ENCODE results near the gene LARGE1.

DNA sequence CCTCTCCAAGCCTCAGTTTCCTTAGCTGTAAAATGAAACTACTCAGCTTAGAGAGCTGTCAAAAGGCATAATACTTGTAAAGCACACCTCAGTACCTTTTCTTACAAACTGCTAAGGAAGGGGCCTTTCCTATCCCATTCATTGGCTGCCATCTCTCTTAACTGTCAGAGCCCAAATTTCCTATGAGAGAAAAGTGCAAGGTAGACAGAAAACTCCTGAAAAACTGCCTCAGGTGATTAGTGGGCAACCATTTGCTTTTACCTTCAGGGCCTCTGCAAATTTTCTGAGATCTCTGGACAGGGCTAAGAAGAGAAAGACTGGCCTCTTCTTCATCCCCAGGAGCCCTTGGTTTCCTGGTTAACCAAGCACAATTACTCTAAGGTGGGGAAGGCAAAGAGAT, 13.8 kb downstream of the LARGE1 start:
- TF ChIP-seq CTCF (IDR thresholded peaks at IDR 0.05) (no peak), POLR2A (IDR thresholded peaks at IDR 0.05) (no peak)
